ENCODE measurements around the gene ELOVL6.
"Not testable (repeated sequence)": the region's sequence is repeated elsewhere in the genome, so short reads cannot be mapped to it uniquely, and the experiment has no call there.

ELOVL6 gene

DNA sequence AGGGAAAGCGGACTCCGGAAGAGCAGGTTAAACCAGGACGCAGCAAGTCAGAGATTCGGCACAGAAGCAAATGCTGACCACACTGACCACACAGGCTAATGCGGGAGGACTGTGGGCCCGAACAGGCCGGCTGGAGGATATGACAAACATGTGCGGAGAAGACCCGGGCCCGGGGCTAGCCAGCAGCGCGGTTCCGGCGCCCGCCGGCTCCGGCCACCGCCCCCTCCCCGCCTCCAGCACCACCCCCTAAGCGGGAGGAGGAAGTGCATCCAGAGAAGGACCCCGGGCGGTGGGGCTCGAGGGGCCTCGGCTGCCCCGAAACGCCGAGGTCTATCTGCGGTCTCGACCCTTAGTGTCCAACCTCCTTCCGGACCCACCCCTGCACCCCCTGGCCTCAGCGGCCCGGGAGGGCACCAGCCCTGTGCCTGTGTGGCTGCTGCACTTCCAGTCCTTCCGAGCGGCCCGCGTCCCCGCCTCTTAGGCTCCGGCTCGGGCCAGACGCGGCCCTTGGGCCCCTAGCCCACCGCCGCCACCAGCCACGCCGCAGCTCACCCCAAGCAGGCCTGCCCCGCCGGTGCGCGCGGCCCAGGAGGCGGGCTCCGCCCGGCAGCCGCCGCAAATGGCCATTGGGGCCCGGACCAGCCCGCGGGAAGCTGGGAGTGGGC is 2.1 kb downstream of the ELOVL6 start:
- no peaks in the 10 kb centered on the region for H3K27me3 ChIP-seq (ENCODE audit: control insufficient read depth in 1 of 2, insufficient read depth in 2 of 2, low read length in 2 of 2)
- H3K36me3 ChIP-seq (ENCODE audit: insufficient read depth, low read length) = no peaks in the 10 kb centered on the region
- peaks cover 10% of the 10 kb centered on the region for H3K4me1 ChIP-seq (ENCODE audit: insufficient read depth, low read length)
- peak overlapping the region; percentile 62 to 99 for H3K4me3 ChIP-seq (ENCODE audit: low read depth in 1 of 2, low read length in 2 of 2)
- peak overlapping the region; percentile 39 for H3K9ac ChIP-seq (ENCODE audit: low read length)
- H3K27ac ChIP-seq (ENCODE audit: low read depth, low read length) = peak overlapping the region; percentile 85
- H3K9me3 ChIP-seq (ENCODE audit: low read length) = no peaks in the 10 kb centered on the region

DNA sequence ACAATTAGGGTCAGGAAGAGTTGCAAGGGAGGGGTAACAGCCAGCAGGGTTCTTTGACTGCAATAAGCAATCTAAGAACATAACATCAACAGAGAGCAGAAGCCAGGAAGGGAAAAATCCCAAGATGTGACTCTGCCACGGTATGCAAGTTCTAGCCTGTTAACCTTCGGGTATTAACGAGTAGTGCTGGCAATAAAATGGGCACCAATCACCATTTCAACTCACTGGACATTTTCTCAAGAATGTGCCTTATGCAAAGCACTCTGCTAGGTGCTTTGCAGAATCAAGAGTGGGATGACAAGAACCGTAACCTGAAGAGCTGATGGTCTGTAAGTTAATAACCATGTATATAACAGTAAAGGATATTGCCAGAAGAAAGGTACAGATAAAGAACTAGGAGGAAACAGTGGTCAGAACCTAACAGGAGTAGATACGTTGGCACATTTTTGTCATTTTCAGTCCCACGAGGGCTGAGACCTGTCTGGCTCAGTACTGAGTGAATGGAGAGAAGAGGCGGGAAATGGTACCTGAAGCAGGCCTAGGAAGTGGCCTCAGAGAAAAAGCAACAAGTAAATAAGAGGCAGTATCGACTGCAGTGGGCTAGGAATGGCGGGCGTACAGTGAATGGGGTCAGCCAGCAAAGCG is 2.7 kb downstream of the ELOVL6 start:
- Histone ChIP-seq H3K9me3 (ENCODE audit: low read length) (no peaks in the 10 kb centered on the region), H3K4me1 (ENCODE audit: insufficient read depth, low read length) (peaks cover 10% of the 10 kb centered on the region), H3K4me3 (ENCODE audit: low read depth in 1 of 2, low read length in 2 of 2) (peak overlapping the region; percentile 62 to 99), H3K36me3 (ENCODE audit: insufficient read depth, low read length) (no peaks in the 10 kb centered on the region), H3K27ac (ENCODE audit: low read depth, low read length) (peak overlapping the region; percentile 85), H3K27me3 (ENCODE audit: control insufficient read depth in 1 of 2, insufficient read depth in 2 of 2, low read length in 2 of 2) (no peaks in the 10 kb centered on the region), H3K9ac (ENCODE audit: low read length) (peak overlapping the region; percentile 39)

DNA sequence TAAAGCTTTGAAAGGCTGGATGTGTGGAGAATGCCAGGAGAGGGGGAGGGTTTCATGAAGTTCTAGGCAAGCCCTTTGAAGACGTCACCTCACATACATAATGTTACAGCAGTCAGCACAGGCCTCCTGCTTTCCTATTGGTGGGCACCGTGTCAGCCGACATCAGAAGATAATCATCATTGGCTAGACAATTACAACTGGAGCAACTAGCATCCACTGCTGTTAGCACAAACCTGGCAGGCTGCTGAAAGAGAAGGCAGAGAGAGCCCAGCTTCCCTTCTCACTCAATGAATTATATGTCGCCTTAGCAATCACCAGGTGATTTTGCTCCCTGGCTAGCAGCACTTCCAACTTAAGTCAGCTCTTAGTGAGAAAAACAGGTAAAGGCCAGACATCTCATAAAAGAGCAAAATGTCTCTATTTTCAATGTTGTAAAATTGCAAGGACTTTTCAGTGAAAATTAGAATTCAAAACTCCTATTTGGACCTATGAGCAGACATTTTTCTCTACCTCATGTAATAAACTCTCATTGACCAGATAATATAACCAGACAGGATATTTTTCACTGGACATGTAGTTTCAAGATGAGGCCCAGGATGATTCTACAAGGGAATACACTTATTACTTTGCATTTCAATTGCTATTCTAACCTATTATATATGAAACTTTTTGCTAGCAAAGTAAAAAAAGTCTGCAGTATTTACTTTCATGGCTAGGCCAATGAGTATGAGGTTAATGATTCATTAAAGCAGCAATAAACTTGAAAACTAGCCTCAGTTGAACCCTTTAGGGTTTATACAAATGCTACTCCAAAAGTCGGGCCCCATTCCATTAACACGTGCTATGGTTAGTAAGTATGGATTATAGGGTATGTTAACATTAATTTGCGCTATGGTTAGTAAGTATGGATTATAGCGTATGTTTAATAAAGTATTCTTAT is 4.3 kb downstream of the ELOVL6 start:
- H3K4me1 ChIP-seq (ENCODE audit: insufficient read depth, low read length) = peaks cover 8% of the 10 kb centered on the region
- no peak overlapping the region for H3K4me3 ChIP-seq (ENCODE audit: low read depth in 1 of 2, low read length in 2 of 2)
- no peak overlapping the region for H3K27ac ChIP-seq (ENCODE audit: low read depth, low read length)
- H3K36me3 ChIP-seq (ENCODE audit: insufficient read depth, low read length) = no peaks in the 10 kb centered on the region
- H3K27me3 ChIP-seq (ENCODE audit: control insufficient read depth in 1 of 2, insufficient read depth in 2 of 2, low read length in 2 of 2) = no peaks in the 10 kb centered on the region
- no peaks in the 10 kb centered on the region for H3K9me3 ChIP-seq (ENCODE audit: low read length)
- H3K9ac ChIP-seq (ENCODE audit: low read length) = no peak overlapping the region

DNA sequence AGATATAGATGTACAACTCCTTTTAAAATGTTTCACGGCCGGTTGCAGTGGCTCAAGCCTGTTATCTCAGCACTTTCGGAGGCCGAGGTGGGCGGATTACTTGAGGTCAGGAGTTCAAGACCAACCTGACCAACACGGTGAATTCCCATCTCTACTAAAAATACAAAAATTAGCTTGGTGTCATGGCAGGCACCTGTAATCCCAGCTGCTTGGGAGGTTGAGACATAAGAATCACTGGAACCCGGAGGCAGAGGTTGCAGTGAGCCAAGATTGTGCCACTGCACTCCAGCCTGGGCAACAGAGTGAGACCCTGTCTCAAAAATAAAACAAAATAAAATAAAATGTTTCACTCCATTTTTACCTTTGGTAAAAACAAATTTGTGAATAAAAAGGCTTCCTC is 5.1 kb downstream of the ELOVL6 start:
- H3K4me3 ChIP-seq (ENCODE audit: low read depth in 1 of 2, low read length in 2 of 2); H3K4me1 ChIP-seq (ENCODE audit: insufficient read depth, low read length); H3K27ac ChIP-seq (ENCODE audit: low read depth, low read length); H3K27me3 ChIP-seq (ENCODE audit: control insufficient read depth in 1 of 2, insufficient read depth in 2 of 2, low read length in 2 of 2); H3K9ac ChIP-seq (ENCODE audit: low read length); H3K9me3 ChIP-seq (ENCODE audit: low read length); H3K36me3 ChIP-seq (ENCODE audit: insufficient read depth, low read length): not testable (repeated sequence)

DNA sequence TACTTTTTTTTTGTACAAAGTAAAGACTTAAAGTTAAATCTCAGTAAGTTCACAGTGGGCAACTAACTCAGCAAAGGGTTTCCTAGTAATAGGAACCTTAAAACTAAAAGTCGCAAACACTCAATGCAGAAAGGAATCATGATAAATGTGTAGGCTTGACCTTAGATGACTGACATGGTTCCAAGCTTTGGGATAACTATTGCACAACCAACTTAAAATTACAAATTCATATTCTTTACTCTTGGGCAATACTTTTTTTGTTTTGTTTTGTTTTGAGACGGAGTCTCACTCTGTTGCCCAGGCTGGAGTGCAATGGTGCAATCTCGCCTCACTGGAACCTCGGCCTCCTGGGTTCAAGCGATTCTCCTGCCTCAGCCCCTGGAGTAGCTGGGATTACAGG is 8.2 kb downstream of the ELOVL6 start:
- no peaks in the 10 kb centered on the region for H3K27me3 ChIP-seq (ENCODE audit: control insufficient read depth in 1 of 2, insufficient read depth in 2 of 2, low read length in 2 of 2)
- H3K4me3 ChIP-seq (ENCODE audit: low read depth in 1 of 2, low read length in 2 of 2) = no peak overlapping the region
- H3K4me1 ChIP-seq (ENCODE audit: insufficient read depth, low read length) = no peaks in the 10 kb centered on the region
- H3K27ac ChIP-seq (ENCODE audit: low read depth, low read length) = no peak overlapping the region
- no peaks in the 10 kb centered on the region for H3K9me3 ChIP-seq (ENCODE audit: low read length)
- H3K9ac ChIP-seq (ENCODE audit: low read length) = no peak overlapping the region
- H3K36me3 ChIP-seq (ENCODE audit: insufficient read depth, low read length) = no peaks in the 10 kb centered on the region

DNA sequence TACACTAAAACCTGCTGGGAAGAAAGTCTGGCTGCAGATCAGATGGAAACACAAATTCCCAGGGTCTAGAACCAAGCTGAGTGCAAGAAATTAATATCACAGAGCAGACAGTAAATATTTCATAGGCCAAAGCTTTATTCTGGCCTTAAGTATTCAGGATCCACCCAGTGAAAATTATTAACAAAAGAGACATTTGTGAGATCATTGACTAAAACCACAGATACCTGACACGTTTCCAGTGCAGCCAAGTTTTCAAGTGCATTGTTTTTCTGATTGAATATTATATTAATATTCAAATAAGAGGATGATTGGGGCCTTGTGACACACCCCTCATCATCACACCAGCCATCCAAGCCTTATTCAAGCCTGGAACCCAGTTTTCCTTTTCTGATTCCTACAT is 10.3 kb downstream of the ELOVL6 start:
- Histone ChIP-seq H3K27me3 (ENCODE audit: control insufficient read depth in 1 of 2, insufficient read depth in 2 of 2, low read length in 2 of 2) (no peaks in the 10 kb centered on the region), H3K4me1 (ENCODE audit: insufficient read depth, low read length) (no peaks in the 10 kb centered on the region), H3K36me3 (ENCODE audit: insufficient read depth, low read length) (no peaks in the 10 kb centered on the region), H3K4me3 (ENCODE audit: low read depth in 1 of 2, low read length in 2 of 2) (no peak overlapping the region), H3K9ac (ENCODE audit: low read length) (no peak overlapping the region), H3K27ac (ENCODE audit: low read depth, low read length) (no peak overlapping the region), H3K9me3 (ENCODE audit: low read length) (no peaks in the 10 kb centered on the region)

DNA sequence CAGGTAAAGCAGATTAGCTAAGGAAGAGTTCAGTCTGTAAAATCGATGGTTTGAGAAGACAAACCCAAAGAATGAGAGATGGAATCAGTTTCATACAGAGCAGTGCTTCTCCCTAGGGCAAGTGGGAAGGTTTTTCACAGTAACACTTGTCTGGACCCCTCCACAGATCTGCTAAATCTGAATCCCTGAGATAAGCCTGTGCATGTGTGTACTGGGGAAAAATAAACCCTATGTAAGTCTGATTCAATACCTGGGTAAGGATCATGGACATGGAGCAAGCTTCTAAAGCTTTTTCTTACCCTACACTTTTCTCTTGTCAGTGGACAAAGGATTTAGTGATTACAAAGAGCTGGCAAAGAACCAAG is 13.6 kb downstream of the ELOVL6 start:
- Histone ChIP-seq H3K9me3 (ENCODE audit: low read length) (no peaks in the 10 kb centered on the region), H3K36me3 (ENCODE audit: insufficient read depth, low read length) (no peaks in the 10 kb centered on the region), H3K4me1 (ENCODE audit: insufficient read depth, low read length) (no peaks in the 10 kb centered on the region), H3K27me3 (ENCODE audit: control insufficient read depth in 1 of 2, insufficient read depth in 2 of 2, low read length in 2 of 2) (no peaks in the 10 kb centered on the region), H3K27ac (ENCODE audit: low read depth, low read length) (no peak overlapping the region), H3K4me3 (ENCODE audit: low read depth in 1 of 2, low read length in 2 of 2) (no peak overlapping the region), H3K9ac (ENCODE audit: low read length) (no peak overlapping the region)

DNA sequence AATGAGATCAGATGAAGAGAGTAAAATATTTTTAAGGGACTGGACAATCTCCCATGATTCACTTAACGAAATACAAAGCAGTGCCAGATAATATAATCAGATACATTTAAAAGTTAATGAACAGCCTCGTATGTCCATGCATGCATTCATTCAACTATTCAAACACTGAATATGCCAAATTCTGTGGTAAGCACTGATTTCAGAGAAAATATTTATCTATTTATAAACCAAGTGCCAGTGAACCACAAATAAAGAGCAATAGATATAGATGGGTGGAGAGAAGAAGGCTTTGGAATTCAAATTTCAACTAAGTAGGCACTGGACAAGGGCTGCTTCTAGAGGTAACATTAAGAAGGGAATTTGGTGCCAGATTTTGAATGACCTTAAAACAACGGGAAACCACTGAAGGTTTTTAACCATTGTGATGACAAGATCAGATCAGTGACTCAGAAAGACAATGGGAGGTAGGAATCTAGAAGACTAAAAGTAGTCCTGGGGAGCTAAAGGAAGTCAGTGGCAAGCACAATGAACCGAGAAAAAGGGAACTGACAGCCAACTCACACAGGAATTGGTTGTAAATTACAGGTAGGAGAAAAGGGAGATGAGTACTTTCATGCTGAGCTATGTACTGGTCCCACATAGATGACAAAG is 14.2 kb downstream of the ELOVL6 start:
- no peak overlapping the region for H3K27ac ChIP-seq (ENCODE audit: low read depth, low read length)
- no peaks in the 10 kb centered on the region for H3K36me3 ChIP-seq (ENCODE audit: insufficient read depth, low read length)
- H3K4me1 ChIP-seq (ENCODE audit: insufficient read depth, low read length) = no peaks in the 10 kb centered on the region
- H3K4me3 ChIP-seq (ENCODE audit: low read depth in 1 of 2, low read length in 2 of 2) = no peak overlapping the region
- no peaks in the 10 kb centered on the region for H3K27me3 ChIP-seq (ENCODE audit: control insufficient read depth in 1 of 2, insufficient read depth in 2 of 2, low read length in 2 of 2)
- H3K9me3 ChIP-seq (ENCODE audit: low read length) = no peaks in the 10 kb centered on the region
- no peak overlapping the region for H3K9ac ChIP-seq (ENCODE audit: low read length)

DNA sequence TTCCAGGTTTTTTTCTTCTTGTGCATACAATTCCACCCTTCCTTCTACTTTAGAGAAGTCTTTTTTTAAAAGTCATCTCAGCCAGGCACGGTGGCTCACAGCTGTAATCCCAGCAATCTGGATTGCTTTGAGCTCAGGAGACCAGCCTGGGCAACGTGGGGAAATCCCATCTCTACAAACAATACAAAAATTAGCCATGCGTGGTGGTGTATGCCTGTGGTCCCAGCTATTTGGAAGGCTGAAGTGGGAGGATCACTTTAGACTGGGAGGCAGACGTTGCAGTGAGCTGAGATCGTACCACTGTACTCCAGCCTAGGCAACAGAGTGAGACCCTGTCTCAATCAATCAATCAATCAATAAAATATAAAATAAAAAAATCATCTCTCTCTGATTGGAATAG is 14.8 kb downstream of the ELOVL6 start:
- no peaks in the 10 kb centered on the region for H3K9me3 ChIP-seq (ENCODE audit: low read length)
- H3K27ac ChIP-seq (ENCODE audit: low read depth, low read length) = no peak overlapping the region
- H3K9ac ChIP-seq (ENCODE audit: low read length) = no peak overlapping the region
- H3K27me3 ChIP-seq (ENCODE audit: control insufficient read depth in 1 of 2, insufficient read depth in 2 of 2, low read length in 2 of 2) = no peaks in the 10 kb centered on the region
- no peak overlapping the region for H3K4me3 ChIP-seq (ENCODE audit: low read depth in 1 of 2, low read length in 2 of 2)
- H3K36me3 ChIP-seq (ENCODE audit: insufficient read depth, low read length) = no peaks in the 10 kb centered on the region
- no peaks in the 10 kb centered on the region for H3K4me1 ChIP-seq (ENCODE audit: insufficient read depth, low read length)

DNA sequence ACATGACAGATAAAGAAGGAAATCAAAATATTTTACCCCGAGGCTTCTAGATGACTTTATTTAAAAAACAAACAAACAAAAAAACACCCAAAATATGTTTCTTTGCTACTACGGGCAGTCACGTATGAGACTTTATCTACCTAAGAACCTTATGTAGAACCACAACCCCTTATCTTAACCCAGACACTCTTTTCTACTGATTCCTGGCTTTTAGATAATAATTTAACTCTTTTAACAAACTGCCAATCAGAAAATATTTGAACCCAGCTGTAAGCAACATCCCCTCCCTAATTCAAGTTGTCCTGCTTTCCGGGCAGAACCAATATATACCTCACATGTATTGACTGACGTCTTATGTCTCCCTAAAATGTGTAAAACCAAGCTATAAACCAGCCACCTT is 15.4 kb downstream of the ELOVL6 start:
- Histone ChIP-seq H3K36me3 (ENCODE audit: insufficient read depth, low read length) (no peaks in the 10 kb centered on the region), H3K9me3 (ENCODE audit: low read length) (no peaks in the 10 kb centered on the region), H3K27me3 (ENCODE audit: control insufficient read depth in 1 of 2, insufficient read depth in 2 of 2, low read length in 2 of 2) (no peaks in the 10 kb centered on the region), H3K4me3 (ENCODE audit: low read depth in 1 of 2, low read length in 2 of 2) (no peak overlapping the region), H3K4me1 (ENCODE audit: insufficient read depth, low read length) (no peaks in the 10 kb centered on the region), H3K9ac (ENCODE audit: low read length) (no peak overlapping the region), H3K27ac (ENCODE audit: low read depth, low read length) (no peak overlapping the region)

DNA sequence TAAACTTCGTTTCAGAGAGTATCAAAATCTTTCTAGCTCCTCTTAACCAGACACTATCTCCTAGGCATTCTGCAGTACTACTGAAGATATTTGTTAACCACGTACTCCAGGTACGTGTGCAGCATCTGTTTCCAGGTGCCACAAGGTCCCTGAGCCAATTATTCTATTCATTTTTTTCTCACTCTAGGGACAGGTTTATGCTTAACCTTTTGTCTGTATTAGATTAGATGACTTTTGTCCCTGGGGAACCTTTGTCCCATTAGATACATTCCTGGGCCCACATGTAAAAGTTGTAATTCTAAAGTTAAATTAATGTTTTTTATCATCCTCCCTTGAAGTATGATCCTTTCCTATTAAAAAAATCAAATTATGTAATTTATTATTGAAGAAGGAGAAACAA is 16.5 kb downstream of the ELOVL6 start:
- H3K27ac ChIP-seq (ENCODE audit: low read depth, low read length) = no peak overlapping the region

More for the DNA sequence above, 16.5 kb downstream of the ELOVL6 start:
- no peaks in the 10 kb centered on the region for H3K4me1 ChIP-seq (ENCODE audit: insufficient read depth, low read length)
- H3K27me3 ChIP-seq (ENCODE audit: control insufficient read depth in 1 of 2, insufficient read depth in 2 of 2, low read length in 2 of 2) = no peaks in the 10 kb centered on the region
- H3K4me3 ChIP-seq (ENCODE audit: low read depth in 1 of 2, low read length in 2 of 2) = no peak overlapping the region
- H3K36me3 ChIP-seq (ENCODE audit: insufficient read depth, low read length) = no peaks in the 10 kb centered on the region
- no peak overlapping the region for H3K9ac ChIP-seq (ENCODE audit: low read length)
- no peaks in the 10 kb centered on the region for H3K9me3 ChIP-seq (ENCODE audit: low read length)
